Kidney (tissue), 14 donors: Measurements from ENCODE around the gene HIRA. TPM values are rescaled to one million over a fixed set of nuclear protein-coding genes. Genes with fewer than 3 reads are reported as not detected.

ENCODE experiments used
- DNase-seq, 5 donors: peaks; one replicate each; pipeline ENCODE4 v3.0.0-alpha.2; 2013 to 2020
- FAIRE-seq: peaks from 2 replicates; lab custom pipeline; 2012; peaks lifted over from hg19 to GRCh38; lab: Jason Lieb, UNC
- H3K27ac ChIP-seq, 2 donors: one replicate each; pipeline ENCODE4 v1.7.0; 2013; ENCODE audit warnings: low read depth in 2 of 2, low read length in 2 of 2, inconsistent platforms in 1 of 2
- H3K27me3 ChIP-seq: one replicate; pipeline ENCODE4 v1.7.1; 2013; ENCODE audit warnings: low read length, inconsistent platforms; ENCODE audit not compliant: control insufficient read depth, insufficient read depth
- H3K36me3 ChIP-seq, 3 donors: one replicate each; pipeline versions ENCODE4 v1.7.0 to v1.7.1; 2013; ENCODE audit warnings: low read length in 3 of 3, control low read depth in 1 of 3, inconsistent platforms in 1 of 3; ENCODE audit not compliant: insufficient read depth in 3 of 3, control insufficient read depth in 2 of 3
- H3K4me1 ChIP-seq, 3 donors: one replicate each; pipeline versions ENCODE4 v1.7.0 to v1.7.1; 2013; ENCODE audit warnings: low read length in 3 of 3, inconsistent platforms in 1 of 3, low read depth in 1 of 3; ENCODE audit not compliant: control insufficient read depth in 2 of 3, insufficient read depth in 2 of 3
- H3K4me3 ChIP-seq, 3 donors: one replicate each; pipeline versions ENCODE4 v1.7.0 to v1.8.1; 2013; ENCODE audit warnings: low read length in 3 of 3, control low read depth in 1 of 3, inconsistent platforms in 1 of 3
- H3K9ac ChIP-seq, 3 donors: one replicate each; pipeline versions ENCODE4 v1.7.0 to v1.7.1; 2013; ENCODE audit warnings: low read length in 3 of 3, control low read depth in 1 of 3, inconsistent platforms in 1 of 3
- H3K9me3 ChIP-seq, 3 donors: one replicate each; pipeline versions ENCODE4 v1.7.0 to v1.7.1; 2013; ENCODE audit warnings: low read length in 3 of 3, control low read depth in 1 of 3, inconsistent platforms in 1 of 3; ENCODE audit not compliant: control insufficient read depth in 2 of 3, insufficient read depth in 1 of 3
- intact Hi-C: fragments of 100-400 bp; cut with DNase I; formaldehyde crosslinking; loops from one replicate; pipeline ENCODE4 v1.11.1; 2022
- polyA plus RNA-seq: library from polyadenylated mRNA; stranded (reverse); fragments of 350-450 nt; fragmentation: Illumina TruSeq; extraction: RNeasy Lipid Tissue Mini Kit (QIAGEN cat#74804); gene quantifications from one replicate; pipeline ENCODE4 v1.2.3, GENCODE V29; 2014; ENCODE audit warnings: low read depth, low replicate concordance; ENCODE audit not compliant: insufficient read depth
- total RNA-seq: library from RNA; stranded (reverse); fragmentation: NEBNext Ultra II Directional; extraction: Animal tissue kit (Norgen Biotek cat#: 25700); gene quantifications from one replicate; pipeline ENCODE4 v1.2.1, GENCODE V29; 2021
- TF ChIP-seq, protein P1 (sequence below): IDR thresholded peaks from 3 replicates; pipeline ENCODE4 v1.5.1; 2012; ENCODE audit warnings: mild to moderate bottlenecking, moderate library complexity, borderline replicate concordance; ENCODE audit not compliant: insufficient read depth; ENCODE audit errors: extremely low read depth
- donor health status: control.
- donor health status: control.
- donor health status: control.
- donor health status: control.
- donor health status: control.
- donor health status: DM: yes; HTN: yes; CAD: no.
- donor health status: Normal renal cell carcinoma (clear cell type).

Gene HIRA
- total and polyA plus RNA-seq, 2 donors from 2014 or later, result 18.5 to 26.8 TPM

- no peaks in the 10 kb centered on the region for H3K9me3 ChIP-seq
- no peaks in the 10 kb centered on the region for H3K27me3 ChIP-seq
- FAIRE-seq, result no peak
- no peak overlapping the region for H3K4me3 ChIP-seq
- no peaks in the 10 kb centered on the region for H3K4me1 ChIP-seq
- TF ChIP-seq, protein P1, sequence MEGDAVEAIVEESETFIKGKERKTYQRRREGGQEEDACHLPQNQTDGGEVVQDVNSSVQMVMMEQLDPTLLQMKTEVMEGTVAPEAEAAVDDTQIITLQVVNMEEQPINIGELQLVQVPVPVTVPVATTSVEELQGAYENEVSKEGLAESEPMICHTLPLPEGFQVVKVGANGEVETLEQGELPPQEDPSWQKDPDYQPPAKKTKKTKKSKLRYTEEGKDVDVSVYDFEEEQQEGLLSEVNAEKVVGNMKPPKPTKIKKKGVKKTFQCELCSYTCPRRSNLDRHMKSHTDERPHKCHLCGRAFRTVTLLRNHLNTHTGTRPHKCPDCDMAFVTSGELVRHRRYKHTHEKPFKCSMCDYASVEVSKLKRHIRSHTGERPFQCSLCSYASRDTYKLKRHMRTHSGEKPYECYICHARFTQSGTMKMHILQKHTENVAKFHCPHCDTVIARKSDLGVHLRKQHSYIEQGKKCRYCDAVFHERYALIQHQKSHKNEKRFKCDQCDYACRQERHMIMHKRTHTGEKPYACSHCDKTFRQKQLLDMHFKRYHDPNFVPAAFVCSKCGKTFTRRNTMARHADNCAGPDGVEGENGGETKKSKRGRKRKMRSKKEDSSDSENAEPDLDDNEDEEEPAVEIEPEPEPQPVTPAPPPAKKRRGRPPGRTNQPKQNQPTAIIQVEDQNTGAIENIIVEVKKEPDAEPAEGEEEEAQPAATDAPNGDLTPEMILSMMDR, result no peak
- H3K27ac ChIP-seq, result no peak overlapping the region
- intact Hi-C loops, result no loop called here
- peaks cover 0 to 26% (median 3%) of the 10 kb centered on the region in 3 donors for H3K36me3 ChIP-seq
- DNase-seq, result no peak
- no peak overlapping the region for H3K9ac ChIP-seq
These were observed 87.1 kb downstream of the HIRA start for GRCh38 chr22:19344420-19344819.

DNA sequence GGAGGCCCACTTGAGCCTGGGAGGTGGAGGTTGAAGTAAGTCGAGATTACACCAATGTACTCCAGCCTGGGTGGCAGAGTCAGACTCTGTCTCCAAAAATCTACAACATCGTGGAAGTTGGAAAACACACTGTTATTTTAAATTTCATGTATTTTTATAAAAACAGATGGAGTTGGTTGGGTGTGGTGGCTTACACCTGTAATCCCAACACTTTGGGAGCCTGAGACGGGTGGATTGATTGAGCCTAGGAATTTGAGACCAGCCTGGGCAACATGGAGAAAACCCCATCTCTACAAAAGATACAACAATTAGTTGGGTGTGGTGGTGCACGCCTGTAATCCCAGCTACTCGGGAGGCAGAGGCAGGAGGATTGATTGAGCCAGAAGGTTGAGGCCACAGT, 88.1 kb downstream of the HIRA start:
- no peaks in the 10 kb centered on the region for H3K4me1 ChIP-seq
- FAIRE-seq (no peak), DNase-seq (no peak)
- intact Hi-C loops, result no loop called here
- TF ChIP-seq, protein P1, result no peak
- no peaks in the 10 kb centered on the region for H3K9me3 ChIP-seq
- no peak overlapping the region for H3K4me3 ChIP-seq
- H3K36me3 ChIP-seq, result peaks cover 0 to 23% (median 2%) of the 10 kb centered on the region in 3 donors
- no peaks in the 10 kb centered on the region for H3K27me3 ChIP-seq
- no peak overlapping the region for H3K9ac ChIP-seq
- H3K27ac ChIP-seq, result no peak overlapping the region

- Histone ChIP-seq H3K27ac (no peak overlapping the region), H3K4me3 (no peak overlapping the region), H3K9ac (no peak overlapping the region), H3K9me3 (peaks cover 0 to 4% (median 0%) of the 10 kb centered on the region in 3 donors), H3K36me3 (peaks cover 0 to 21% (median 4%) of the 10 kb centered on the region in 3 donors), H3K27me3 (no peaks in the 10 kb centered on the region), H3K4me1 (no peaks in the 10 kb centered on the region)
- DNase-seq, result no peak
- no peak for FAIRE-seq
- TF ChIP-seq, protein P1, result no peak
- intact Hi-C loops, result no loop called here
These were observed 90.0 kb downstream of the HIRA start for GRCh38 chr22:19341500-19341899.

- FAIRE-seq (peak; percentile 63), DNase-seq (no peak)
- Histone ChIP-seq H3K4me3 (no peak overlapping the region), H3K36me3 (peaks cover 8 to 10% (median 9%) of the 10 kb centered on the region in 3 donors), H3K27me3 (no peaks in the 10 kb centered on the region), H3K9me3 (peaks cover 0 to 5% (median 4%) of the 10 kb centered on the region in 3 donors), H3K9ac (no peak overlapping the region), H3K4me1 (peaks cover 0 to 2% (median 0%) of the 10 kb centered on the region in 3 donors), H3K27ac (no peak overlapping the region)
- TF ChIP-seq, protein P1, result no peak
- intact Hi-C loops, result no loop called here
These were observed 94.4 kb downstream of the HIRA start for GRCh38 chr22:19337137-19337536.
